ENCODE data around the gene RSRP1.
"Not testable (repeated sequence)": the region's sequence is repeated elsewhere in the genome, so short reads cannot be mapped to it uniquely, and the experiment has no call there.

RSRP1 gene

DNA sequence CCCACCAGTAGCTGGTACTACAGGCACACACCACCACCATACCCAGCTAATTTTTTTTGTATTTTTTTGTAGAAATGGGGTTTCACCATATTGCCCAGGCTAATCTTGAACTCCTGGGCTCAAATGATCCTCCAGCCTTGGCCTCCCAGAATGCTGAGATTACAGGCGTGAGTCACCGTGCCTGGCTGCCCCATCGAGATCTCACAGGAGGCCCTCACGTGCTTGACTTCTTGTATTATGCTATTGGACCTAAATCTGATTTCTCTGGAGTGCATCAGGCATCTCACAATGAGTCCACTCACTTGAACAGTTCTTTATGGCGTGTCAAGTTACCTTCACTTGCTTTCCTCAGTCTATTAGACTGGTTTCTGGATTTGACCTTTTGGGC lies 9.3 kb upstream of the RSRP1 start:
- no peak for DNase-seq

DNA sequence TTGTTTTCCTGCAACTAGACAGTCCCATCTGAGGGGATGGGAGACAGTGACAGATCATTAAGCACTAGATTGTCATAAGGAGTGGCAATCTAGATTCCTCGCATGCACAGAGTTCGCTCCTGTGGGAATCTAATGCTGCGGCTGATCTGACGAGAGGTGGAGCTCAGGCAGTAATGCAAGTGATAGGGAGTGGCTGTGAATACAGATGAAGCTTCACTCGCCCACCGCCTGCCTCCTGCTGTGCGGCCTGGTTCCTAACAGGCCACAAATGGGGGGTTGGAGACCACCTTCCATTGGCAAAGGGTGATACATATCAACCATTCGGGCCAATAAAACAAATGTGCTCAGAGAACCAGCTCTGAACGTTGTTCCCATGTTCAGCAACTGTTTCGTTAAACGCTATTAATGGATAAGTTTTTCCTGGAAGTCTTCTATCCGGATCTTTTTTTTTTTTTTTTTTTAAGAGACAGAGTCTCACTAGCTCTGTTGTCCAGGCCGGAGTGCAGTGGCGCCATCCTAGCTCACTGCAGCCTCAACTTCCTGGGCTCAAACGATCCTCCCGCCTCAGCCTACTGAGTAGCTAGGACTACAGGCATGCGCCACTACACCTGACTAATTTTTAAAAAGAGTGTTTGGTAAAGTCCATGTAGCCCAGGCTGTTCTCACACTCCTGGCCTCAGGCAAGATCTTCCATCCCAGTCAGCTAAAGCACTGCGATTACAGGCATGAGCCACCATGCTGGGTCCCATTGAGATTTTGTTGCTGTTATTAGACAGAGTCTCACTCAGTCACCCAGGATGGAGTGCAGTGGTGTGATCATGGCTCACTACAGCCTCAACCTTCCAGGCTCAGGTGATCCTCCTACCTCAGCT lies 8.7 kb upstream of the RSRP1 start:
- no peak for DNase-seq

DNA sequence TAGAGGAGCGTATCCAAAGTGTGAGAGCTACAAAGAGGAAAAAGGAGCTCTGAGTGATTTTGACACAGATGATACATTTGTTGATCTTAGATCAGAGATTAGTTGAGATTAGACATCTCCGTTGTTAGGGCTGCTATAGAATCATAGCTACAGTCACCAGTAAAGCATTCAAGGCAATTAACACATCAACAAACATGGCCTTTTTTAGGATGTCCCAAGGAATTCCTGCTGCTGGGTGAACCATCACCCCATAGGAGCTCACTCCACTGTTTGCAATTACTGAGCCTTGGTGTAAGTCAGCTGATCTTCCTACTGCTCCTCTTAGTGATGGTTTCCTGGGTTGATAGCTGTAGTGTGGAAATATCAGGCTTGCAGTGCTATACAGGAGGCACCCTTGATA lies 6.7 kb upstream of the RSRP1 start:
- no peak for DNase-seq

- DNase-seq, result no peak
These were observed 838 bp upstream of the RSRP1 start for GRCh38 chr1:25247829-25248754.

- DNase-seq, result no peak
These were observed 642 bp downstream of the RSRP1 start for GRCh38 chr1:25246600-25247023.

GRCh38 chr1:25245809-25246599 lies 1.2 kb downstream of the RSRP1 start:
- DNase-seq, result no peak

- no peak for DNase-seq
These were observed 1.9 kb downstream of the RSRP1 start for GRCh38 chr1:25245393-25245792.

GRCh38 chr1:25243907-25244306 lies 3.3 kb downstream of the RSRP1 start:
- DNase-seq, result no peak

DNA sequence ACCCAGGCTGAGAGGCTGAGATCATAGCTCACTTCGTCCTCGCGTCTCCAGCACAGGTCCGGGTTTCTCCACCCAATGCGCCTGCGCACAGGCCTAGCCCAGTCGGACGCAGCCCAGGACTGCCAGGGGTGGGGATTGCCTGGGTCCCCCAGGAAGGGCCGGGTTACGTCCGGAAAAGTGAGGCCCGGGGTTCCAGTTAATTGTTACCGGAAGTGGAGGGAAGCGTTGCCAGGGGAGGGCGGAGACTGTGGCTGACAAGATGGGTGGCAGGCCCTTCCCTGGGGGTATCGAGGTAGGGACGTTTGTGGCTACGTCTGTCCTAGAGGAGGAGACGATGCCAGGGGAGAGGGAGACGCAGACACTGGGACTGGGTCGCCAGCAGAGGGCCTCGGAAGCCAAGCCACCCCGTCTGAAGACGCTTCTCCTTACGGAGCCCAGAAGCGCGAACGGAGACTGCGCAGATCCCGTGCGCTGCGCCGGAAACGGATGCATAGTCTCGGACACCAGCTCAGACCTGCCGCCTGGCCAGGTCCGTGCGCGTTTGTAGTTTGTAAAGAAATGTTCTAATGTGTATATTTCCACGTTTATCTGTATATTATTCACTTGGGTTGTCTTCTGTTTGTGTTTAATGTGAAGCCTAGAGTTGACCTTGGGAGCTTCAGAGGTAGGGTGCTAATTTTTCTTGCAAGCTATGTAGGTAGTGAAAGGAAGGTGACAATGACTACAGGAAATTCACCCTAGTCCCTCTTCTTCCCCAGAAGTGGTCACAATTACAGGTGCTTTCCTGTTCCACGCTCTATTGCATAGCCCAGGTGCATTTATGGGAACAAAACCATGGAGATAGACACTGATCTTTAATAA lies 7.3 kb downstream of the RSRP1 start:
- peak; percentile 81 to 85 for DNase-seq

- DNase-seq, result no peak
These were observed 9.2 kb downstream of the RSRP1 start for GRCh38 chr1:25238046-25238445.

DNA sequence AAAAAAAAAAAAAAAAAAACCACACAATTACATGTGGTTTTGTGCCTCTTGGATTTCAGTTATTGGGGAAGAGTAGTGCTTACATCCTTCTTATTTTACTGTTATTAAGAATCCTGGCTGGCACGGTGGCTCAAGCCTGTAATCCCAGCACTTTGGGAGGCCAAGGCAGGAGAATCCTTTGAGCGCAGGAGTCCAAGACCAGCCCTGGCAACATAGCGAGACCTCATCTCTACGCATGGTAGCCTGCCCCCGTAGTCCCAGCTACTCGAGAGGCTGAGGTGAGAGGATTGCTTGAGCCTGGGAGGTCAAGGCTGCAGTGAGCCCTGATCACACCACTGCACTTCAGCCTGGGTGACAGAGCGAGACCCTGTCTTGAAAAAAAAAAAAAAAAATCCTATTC lies 11.0 kb downstream of the RSRP1 start:
- not testable (repeated sequence) for DNase-seq

DNA sequence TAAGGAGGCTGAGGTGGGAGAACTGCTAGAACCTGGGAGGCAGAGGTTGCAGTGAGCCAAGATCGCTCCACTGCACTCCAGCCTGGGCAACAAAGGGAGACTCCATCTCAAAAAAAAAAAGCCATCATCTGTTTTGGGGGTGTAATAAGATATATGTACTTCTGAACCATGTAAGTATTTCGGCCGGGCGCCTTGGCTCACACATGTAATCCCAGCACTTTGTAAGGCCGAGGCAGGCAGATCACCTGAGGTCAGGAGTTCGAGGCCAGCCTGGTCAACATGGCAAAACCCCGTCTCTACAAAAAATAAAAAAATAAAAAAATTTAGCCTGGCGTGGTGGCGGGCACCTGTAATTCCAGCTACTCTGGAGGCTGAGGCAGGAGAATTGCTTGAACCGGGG lies 11.8 kb downstream of the RSRP1 start:
- not testable (repeated sequence) for DNase-seq

DNA sequence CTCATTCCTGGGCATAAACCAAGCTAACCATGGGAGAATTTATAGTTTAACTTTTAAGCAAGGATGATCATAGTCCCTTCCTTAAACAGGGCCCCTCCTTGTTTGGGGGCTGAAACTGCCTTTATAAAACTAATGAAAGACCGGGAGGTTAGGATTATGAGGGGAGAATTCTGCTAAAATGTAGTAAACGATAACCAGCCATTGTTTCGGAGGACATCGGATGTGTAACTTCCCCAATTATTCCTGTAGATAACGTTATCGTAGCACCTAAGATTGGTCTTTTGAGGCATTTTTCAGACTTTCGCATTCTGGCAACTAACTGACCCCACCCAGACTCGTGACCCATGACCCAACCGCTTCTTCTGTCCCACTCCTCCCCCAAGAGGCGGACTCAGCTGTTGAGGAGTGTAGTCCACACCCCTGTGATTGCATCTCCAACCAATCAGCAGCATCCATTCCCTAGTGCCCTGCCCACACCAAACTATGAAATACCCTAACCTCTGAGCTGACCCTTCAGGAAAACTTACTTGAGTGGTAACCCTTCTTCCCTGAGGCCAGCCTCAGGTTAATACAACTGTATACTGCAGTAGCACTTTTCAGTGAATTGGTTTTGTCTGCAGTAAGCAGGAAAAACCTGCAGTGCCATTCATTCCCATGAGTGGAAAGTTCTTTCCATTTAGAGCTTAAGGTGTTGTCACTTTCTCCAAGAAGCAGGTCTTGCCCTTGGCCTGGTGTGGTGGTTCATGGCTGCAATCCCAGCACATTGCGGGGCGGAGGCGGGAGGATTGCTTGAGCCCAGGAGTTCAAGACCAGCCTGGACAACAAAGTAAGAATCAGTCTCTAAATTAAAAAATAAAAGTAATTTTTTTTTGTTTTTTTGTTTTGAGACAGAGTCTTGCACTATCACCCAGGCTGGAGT lies 14.1 kb downstream of the RSRP1 start:
- peak; percentile 35 to 55 for DNase-seq

- DNase-seq, result peak; percentile 85 to 94
These were observed 15.0 kb downstream of the RSRP1 start, which contains the start of gene SYF2 for GRCh38 chr1:25232027-25232865. TSS of gene SYF2 (minus strand) at chr1:25232502. CDS start at chr1:25232467, 35 bp downstream.

DNA sequence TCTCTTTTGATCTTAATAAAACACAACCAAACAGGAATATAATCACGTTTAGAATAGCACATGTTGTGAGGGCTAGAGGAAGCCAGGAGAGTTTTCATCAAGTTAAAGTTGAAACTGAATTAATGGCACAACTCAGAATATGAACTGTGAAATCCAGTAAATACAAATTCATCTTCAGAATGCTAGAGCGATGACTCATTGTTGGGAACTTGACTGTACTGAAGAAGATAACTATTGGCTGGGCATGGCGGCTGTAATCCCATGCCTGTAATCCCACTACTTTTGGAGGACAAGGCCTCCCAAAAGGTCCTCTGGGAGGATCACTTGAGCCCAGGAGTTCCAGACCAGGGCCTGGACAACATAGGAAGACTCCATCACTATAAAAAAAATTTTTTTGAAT lies 23.8 kb downstream of the RSRP1 start:
- no peak for DNase-seq

DNA sequence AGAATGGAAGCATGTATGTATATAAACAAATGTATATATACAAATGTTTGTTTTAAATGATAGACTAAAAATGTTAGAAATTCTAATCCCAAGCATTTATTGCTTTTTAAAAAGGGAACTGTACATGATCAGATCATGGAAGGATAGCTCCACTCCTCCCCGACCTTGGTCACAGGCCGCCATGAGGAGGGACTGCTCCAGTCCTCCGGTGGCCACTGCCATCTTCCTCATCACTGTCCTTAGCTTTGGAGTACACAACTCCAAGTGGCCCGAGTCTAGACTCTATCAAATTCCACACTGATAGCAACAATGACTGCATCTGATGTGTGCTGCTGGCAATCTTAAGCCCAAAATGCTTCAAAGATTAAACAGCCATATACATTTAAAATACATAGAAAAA lies 24.6 kb downstream of the RSRP1 start:
- no peak for DNase-seq

- no peak for DNase-seq
These were observed 26.6 kb downstream of the RSRP1 start for GRCh38 chr1:25220666-25221065.

- DNase-seq, result no peak
These were observed 27.5 kb downstream of the RSRP1 start for GRCh38 chr1:25219661-25220251.

- DNase-seq, result no peak
These were observed 29.5 kb downstream of the RSRP1 start for GRCh38 chr1:25217598-25218232.

All from hippocampal formation (tissue), 2 donors.